RPMI8226 (cell line): ENCODE data around the gene MYLIP.

Experiments used
- DNase-seq: peaks from one replicate; pipeline ENCODE4 v3.0.0-alpha.2; 2015

Gene MYLIP

DNA sequence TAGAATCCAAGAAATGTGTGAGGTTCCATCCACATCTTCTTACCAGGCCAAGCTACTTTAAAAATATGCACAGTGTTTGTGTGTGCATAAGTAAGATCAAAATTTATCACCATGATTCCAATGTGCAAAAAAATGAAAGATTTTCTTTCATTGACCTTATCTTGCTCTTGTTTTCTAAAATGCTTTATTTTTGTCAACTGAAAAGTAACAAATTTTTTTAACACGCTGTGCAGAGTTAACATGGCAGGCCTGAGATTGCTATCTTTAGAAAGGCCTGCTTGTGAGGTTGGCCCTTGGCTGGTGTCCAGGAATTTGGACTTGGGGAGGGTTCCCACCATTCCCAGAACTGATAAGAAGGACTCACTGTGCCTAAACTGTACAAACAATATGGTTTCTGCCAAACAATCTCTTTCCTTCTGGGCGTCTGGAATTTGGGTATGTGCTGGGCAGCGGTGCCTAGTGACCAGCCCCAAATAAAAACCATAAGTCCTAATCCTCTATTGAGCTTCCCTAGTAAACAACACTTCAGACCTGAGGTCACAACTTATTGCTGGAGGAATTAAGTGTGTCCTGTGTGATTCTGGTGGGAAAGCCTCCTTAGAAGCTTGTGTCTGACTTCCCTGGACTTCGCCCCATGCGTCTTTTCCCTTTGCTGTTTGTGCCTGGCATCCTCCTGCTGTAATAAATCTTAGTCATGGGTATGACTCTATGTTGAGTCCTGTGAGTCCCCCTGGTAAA is 19.8 kb upstream of the MYLIP start:
- DNase-seq, result no peak

DNA sequence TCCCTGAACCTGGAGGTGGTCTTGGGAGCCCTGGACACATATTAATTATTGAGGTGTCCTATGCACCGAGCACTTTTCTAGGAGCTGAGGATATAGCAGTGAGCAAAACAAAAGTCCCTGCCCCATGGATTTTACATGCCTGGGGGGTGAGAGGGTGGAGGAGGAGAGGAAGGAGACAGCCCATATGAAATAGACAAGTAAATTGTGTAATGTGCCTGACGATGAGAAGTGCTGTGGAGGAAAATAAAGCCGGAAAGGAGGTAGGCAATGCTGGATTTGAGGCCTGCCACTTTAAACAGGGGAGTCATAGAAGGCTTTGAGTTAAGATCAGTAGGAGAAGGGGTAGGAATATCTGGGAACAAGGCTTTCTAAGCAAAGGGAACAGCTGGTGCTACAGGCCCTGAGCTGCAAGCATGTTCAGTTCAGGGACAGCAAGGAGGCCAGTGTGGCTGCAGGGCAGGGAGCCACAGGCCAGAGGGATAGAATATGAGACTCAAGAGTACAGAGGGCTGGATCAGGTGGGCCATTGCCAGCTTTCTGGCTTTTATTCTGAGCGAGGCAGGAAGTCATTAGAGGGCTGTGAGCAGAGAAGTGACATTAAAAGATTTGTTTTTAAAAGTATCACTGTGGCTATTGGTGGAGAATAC is 19.1 kb upstream of the MYLIP start:
- DNase-seq, result no peak

DNA sequence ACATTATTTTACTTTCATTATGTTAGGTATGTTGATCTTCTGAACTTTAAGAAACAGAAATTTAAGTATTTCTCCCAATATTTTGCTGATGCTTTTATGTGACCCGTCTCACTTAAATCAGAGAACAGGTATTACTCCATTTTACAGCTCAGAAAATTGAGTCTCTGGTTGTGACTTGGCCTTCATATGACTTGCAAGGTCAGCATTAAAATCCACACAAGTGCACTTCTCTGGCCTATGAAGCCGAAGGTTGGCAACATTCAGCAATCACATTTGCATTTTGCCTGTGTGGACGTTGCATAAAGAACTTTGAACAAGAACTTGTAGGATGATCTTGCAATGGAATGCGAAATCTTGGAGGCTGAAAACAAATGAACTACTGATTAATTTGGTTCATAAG is 10.1 kb upstream of the MYLIP start:
- no peak for DNase-seq

DNA sequence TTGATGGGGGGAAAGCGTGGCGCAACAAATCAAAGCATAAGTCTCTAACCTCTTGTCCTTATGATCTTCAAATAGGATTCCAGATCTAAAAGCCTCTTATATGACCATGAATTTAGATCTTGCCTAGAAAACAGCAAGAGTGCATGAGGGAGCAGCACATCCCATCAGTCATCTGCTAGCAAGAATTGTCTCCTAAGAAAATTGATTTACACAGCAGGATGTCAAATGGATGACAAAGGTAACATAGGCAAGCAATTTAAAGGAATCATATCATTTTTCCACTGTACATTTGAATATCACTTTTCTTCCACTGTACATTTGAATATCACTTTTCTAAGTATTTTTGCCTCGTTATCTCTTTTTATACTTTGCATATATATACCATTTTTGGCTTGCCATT is 7.5 kb upstream of the MYLIP start:
- DNase-seq, result no peak

- no peak for DNase-seq
Measured at GRCh38 chr6:16122197-16122596, 6.7 kb upstream of the MYLIP start.

GRCh38 chr6:16124198-16125180 is 4.4 kb upstream of the MYLIP start:
- DNase-seq, result peak; percentile 26

GRCh38 chr6:16126056-16126455 is 2.8 kb upstream of the MYLIP start:
- DNase-seq, result no peak

DNA sequence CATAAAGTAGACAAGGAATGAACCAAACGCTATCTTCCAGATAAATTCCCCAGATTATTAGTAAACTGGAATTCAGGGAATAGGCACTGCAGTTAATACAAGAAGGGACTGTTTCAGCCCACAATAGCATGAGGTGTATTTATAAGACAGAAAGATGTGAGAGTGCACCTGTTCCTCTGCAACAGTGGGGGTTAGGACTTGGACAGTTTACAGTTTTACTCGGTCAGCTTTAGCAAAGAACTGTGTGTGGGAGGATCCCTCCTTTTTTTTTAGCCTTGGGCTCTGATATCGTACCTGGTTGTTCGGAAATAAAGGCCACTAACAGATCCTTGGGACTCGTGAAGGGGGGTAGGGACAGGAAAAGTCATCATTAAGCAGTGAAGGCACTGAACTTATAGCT is 2.0 kb upstream of the MYLIP start:
- DNase-seq, result peak; percentile 76

DNA sequence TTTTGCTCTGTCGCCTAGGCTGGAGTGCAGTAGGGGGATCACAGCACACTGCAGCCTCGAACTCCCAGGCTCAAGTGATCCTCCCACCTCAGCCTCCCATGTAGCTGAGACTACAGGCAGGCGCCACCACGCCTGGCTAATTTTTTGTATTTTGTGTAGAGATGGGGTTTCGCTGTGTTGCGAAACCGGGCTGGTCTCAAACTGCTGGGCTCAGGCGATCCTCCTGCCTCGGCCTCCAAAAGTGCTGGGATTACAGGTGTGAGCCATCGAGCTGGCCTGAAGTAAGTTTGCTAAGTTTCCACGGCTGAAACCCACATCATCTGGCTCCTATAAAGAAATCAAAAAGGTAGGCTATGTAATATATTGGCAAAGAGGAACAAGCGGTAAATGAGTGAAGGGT is 1.4 kb upstream of the MYLIP start:
- no peak for DNase-seq

- peak; percentile 63 for DNase-seq
Measured at GRCh38 chr6:16129623-16130401, 926 bp downstream of the MYLIP start.

DNA sequence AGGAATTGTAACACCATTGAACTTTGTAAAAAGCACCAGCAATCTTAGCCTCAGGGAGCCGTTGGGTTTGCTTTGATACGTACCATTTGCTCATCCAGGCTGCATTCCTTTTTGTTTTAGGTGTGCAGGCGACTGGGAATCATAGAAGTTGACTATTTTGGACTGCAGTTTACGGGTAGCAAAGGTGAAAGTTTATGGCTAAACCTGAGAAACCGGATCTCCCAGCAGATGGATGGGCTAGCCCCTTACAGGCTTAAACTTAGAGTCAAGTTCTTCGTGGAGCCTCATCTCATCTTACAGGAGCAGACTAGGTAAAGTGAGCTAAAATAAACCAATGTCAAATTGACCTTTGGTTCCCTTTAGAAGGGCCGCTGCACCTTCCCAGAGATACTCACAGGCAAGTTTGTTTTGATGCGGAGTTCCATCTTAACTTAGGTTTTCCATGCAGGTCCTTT is 1.6 kb downstream of the MYLIP start:
- peak; percentile 38 for DNase-seq

- DNase-seq, result peak; percentile 86
Measured at GRCh38 chr6:16130932-16131387, 2.1 kb downstream of the MYLIP start.

- no peak for DNase-seq
Measured at GRCh38 chr6:16132909-16133308, 4.0 kb downstream of the MYLIP start.

DNA sequence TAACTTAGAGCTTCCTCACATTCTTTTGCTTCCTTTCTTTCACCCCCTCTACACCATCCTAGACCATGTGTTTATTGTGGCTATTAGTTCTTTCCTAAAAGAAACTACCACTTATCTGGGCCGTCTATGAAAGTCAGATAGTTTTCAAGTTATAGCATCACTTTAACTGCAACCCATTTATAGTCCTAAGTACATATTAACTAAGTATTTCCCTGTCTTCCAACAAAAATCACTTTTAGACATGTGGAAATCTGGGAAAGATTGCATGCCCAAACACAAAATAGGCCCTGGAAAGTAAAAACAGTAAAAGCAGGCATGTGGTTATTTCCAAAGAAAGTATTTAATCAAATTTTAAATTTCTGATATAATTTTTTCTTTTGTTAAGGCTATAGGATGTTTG is 5.5 kb downstream of the MYLIP start:
- no peak for DNase-seq

GRCh38 chr6:16135066-16135465 is 6.2 kb downstream of the MYLIP start:
- DNase-seq, result no peak

GRCh38 chr6:16136091-16136490 is 7.2 kb downstream of the MYLIP start:
- DNase-seq, result no peak

DNA sequence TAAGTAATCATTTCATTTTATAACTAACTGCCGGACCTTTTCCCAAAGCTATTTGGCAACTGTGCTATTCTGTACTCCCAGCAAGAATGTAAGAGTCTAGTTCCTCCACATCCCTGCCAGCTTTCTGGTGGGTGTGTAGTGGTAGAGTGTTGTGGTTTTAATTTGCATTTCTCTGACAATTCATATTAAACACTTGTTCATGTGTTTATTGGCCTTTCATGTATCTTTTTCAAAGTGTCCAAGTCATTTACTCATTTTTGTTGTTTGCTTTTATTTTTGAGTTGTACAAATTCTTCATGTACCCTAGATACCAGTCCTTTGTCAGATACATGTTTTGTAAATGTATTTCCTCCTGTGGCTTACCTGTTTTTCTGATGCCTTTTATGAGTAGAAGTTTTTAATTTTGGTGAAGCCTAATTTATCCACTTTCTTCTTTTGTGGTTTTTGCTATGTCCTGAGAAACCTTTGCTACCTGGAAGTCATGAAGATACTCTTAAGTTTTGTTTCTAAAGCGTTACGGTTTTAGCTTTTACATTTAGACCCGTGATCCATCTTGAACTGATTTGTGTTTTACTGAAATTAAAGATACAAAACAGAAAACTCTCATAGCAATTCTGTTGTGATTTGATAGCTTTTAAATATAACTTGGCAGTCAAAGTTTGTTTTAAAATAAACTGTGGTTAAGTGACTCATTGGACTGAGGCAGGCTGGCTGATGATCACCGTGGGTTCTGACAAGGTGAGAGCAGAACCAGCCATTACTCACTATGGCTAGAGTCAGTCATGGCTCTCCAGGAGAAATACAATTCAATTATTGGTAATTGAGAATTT is 8.0 kb downstream of the MYLIP start:
- DNase-seq, result no peak

- no peak for DNase-seq
Measured at GRCh38 chr6:16137451-16137801, 8.5 kb downstream of the MYLIP start.

DNA sequence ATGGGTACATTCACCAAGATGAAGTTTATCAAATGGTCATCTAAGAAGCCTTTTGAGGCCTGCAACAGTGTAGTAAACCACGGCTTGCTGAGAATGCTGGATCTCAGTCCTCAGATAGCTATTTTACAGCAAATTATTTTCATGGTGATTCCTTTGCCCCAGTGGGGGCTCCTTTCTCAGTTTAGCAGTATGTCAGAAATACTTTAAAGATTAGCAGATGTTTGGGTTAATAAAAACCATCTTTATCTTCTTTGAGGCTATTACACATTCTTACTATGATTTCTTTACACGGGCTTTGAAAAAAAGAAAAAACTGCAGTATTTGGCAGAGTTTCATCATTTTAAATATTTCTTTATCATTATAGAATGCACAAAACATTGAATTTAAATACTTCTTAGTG is 10.7 kb downstream of the MYLIP start:
- DNase-seq, result no peak

DNA sequence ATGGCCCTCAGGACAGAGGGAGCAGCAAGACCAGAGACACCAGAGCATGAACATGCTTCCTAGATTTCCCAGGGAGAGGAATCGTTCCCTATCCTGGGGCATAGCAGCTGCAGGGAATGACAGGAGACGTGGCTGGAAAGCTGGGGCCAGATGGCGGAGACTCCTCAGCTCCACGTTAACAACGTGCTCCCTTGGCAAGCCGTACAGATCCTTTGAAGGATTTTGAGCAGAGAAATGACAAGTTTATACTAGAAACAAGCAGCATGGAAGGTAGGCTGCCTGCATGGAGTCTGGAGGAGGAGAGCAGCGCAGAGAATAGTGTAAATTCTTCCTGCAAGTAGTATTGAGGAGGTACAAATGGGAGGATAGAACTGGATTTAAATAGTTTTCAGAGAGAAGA is 11.7 kb downstream of the MYLIP start:
- DNase-seq, result no peak

DNA sequence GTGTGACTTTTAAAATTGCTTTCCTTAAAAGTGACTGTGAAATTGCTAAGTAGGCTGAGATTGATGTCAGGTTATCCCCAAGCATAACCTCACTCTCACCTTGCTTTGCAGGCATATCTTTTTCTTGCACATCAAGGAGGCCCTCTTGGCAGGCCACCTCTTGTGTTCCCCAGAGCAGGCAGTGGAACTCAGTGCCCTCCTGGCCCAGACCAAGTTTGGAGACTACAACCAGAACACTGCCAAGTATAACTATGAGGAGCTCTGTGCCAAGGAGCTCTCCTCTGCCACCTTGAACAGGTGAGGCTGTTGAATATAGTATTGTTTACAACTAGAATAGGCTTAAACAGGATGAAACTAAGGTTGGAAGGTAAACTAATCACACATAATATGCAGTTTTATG is 12.6 kb downstream of the MYLIP start:
- DNase-seq, result no peak

- no peak for DNase-seq
Measured at GRCh38 chr6:16145038-16145437, 16.2 kb downstream of the MYLIP start.
